NCI-H2107 treated with DMSO at 0.1 percent for 48 hours (cell line): Measurements from ENCODE around the gene TTC3.

Experiments
- DNase-seq: peaks from one replicate; lab custom pipeline; 2025; ENCODE audit not compliant: unreplicated experiment; lab: John Stamatoyannopoulos, UW

TTC3 gene

DNA sequence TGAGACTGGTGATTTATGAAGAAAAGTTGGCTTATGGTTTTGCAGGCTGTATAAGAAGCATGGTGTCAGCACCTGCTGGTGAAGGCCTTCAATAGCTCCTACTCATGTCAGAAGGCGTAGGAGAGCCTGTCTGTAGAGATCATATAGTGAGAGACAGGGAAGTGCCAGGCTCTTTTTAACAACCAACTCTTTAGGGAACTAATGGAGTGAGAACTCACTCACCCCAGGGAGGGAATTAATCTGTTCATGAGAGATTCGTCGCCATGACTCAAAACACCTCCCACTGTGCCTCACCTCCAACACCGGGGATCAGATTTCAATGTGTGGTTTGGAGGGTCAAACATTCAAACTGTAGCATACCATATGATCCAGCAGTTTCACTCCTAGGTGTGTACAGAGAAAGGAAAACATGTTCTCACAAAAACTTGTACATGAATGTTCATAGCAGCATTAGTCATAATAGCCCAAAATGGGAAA is 72.6 kb downstream of the TTC3 start:
- DNase-seq: peak; percentile 87

DNA sequence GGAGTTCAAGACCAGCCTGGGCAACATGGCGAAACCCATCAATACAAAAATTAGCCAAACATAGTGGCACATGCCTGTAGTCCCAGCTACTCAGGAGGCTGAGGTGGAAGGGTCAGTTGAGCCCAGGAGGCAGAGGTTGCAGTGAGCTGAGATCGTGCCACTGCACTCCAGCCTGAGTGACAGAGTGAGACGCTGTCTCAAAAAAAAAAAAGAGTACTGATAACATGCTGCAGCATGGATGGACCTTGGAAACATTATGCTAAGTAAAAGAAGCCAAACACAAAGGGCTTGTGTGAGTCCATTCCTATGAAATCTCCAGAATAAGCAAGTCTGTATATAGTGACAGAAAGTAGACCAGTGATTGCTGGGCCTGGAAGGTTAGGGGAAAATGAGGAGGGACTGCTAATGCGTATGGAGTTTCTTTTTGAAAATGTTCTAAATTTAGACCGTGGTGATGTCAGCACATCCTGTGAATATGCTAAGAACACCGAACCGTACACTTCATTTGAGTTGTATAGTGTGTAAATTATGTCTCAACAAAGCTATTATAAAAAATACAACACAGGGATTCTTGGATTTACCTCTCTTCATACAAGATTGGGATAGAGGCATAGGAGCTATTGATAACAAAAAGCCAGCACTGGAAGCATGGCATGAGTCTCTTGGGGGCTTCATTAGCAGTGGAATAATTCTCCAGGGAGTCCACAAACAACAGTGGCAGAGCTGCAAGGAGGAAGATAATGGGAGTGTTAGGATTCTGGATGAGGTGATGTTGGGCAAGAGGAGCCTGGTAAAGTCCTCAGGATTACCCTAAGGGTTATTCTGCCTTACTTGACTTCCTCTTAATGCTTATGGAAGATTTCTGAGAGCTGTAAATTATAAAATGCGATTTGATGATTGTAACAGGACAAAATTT is 73.5 kb downstream of the TTC3 start:
- no peak for DNase-seq

DNA sequence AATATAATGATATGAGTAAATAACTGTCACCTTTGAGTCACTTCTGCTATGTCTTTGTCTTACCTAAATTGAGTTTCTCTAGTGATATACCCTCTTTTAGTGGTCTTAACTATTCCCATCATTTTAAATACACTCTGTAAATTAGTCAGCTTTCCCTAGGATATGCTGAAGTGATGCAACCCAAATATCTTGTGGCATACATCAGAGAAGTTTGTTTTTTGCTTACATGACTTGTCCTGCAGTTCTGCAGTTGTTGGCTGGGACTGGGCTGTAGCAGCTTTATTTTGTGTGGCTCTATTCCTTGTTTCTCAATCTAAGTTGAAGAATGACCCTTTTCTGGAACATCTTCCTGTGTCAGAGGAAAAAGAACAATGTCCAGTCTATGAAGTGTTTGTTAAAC is 76.4 kb downstream of the TTC3 start:
- no peak for DNase-seq

DNA sequence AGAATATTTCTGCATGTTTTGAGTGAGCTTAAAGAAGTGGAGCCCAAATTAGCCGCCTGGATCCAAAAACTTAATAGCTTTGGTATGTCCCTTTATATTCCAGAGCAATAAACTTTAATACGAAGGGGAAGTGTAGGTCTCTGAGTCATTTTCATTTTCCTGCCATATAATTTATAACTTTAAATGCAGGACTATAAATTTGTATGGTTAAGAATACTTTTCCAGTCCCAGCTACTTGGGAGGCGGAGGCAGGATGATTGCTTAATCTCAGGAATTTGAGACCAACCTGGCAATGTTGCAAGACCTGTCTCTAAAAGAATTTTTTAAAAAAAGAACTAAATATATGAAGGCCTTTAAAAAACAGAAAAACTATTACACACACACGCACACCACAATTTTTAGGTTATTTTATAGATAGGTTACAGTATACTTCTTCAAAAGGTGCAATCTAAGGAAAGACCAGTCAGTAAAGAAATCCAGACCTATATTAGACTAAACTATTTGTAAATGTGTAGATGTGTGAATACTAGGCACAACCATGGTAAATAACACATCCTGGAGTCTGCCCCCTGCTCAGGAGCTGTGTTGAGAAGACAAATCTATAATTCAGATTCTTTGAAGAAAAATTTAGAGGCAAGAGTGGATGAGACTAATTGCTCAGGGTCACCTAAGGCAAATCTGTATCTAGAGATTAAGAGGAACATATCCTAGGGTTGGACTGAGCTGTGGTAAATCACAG is 80.3 kb downstream of the TTC3 start:
- no peak for DNase-seq

DNA sequence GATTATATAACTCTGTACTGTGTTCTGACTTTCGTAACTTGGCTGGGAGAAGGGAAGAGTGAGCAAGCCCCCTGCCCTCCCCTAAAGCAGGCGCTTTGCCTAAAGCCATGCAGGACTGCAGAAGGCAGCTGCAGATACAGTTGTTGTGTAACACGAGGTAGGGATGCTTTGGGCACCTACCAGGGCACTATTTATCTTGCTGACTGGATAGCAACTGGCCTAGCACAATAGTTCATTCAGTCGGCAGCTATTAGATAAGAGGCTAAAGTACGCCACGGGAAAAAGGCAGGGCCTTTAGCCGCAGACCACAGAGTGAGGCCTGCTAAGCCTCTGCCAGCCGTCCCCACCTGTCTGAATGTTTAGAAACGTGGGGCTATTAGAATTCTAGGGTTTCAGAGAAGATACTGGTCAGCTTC is 80.9 kb downstream of the TTC3 start:
- peak; percentile 53 for DNase-seq

DNA sequence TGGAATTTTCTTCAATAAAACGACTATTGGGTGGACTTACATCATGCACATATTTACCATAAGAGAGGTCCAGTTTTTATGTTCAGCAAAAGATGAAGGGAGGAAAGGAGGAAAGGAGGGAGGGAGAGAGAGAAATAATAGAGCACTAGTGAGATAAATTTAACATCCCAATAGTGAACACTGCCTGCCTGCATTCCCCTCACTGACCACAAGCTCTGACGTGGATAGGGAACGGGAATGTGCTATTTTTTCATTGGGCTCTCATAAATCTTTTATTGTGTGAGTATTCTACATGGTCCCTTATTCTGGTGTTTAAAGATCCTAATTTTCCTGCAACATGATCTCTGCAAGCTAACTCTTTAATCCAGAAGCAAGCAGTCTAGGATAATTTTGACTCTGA is 82.1 kb downstream of the TTC3 start:
- DNase-seq: no peak

DNA sequence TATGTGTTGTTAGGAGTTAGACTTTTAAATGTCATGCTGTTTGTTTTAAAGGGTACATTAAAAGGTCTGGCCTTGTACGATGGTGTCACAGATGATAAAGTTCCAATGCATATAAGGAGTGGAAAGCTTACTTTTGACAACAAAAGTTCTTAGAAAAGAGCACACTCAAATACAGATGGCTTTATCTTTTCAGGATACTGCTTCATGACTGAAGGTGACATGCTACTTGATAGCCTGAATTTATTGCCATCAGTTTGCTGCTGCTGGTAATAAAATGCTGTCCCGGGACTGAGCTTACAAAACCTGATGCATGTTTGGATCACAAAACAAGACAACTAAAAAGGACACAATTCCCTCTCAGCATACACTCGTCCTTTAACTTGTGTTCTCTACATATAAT is 84.9 kb downstream of the TTC3 start:
- DNase-seq: no peak

DNA sequence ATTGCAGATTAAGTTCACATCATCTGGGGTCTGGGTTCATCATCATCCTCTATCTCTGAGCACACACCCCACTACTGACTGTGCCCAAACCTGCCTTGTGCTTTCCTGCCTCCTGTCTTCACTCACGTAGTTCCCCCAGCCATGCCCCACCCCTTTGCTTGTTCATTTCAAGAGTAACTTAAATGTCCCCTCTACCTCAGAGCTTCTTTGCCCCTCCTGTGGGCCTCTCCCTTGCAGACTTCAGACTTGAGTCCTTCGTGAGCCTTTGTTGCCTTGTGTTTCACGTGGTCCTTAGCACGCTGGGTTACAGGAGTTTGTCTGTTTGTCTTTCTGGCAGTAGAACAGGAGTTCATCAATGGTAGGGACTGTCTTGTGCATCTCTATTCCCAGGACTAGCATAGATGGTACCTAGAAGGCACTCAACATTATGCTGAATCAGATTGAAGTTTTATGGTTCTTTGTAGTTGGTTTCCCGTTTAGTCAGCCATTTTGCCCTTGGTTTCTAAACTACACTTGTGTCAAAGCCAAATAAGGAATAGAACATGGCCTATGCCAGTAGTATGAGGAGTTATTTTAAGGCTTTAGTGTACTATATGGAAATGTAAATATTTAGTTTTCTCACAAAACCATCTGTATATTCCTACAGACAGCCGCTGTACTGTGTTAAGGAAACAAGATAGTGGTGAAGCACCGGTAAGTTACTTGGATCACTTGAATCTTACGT is 86.2 kb downstream of the TTC3 start:
- DNase-seq: no peak

DNA sequence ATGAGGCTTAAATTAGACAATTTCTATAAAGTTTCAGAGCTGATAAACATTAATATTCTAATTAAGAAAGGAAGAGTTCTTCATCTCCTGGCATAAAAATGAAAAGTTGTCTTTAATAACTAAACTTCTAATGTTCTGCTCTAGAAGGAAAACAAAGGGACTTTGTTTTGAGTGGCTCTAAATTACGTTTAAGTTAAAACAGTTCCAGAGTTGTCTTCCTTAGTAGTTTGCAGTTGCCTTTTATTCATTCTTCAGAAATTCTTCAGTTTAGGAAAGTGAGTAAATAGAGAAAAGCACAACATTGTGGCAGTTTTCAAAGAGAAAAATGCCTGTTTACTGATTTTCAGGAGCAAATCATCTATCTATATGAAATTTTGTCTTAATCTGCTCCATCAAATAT is 86.9 kb downstream of the TTC3 start:
- DNase-seq: no peak

DNA sequence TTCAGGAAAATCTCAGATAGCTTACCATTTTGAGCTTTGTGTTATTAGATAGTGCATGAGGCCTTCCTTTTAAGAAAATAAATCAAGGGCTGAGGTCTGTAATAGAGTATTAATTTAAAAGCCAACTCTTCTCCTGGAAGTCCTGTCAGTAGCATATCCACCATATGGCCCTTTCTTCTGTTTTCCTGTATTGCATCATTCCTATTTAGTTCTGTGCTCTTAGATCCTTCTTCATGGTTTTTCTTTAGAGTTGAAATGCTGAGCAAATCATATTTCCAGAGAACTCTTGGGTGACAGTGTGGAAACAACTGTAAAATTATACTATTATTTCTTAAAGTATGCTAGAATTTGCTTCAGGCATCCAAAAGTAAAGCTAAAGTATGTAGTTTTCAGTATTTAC is 91.7 kb downstream of the TTC3 start:
- DNase-seq: no peak

DNA sequence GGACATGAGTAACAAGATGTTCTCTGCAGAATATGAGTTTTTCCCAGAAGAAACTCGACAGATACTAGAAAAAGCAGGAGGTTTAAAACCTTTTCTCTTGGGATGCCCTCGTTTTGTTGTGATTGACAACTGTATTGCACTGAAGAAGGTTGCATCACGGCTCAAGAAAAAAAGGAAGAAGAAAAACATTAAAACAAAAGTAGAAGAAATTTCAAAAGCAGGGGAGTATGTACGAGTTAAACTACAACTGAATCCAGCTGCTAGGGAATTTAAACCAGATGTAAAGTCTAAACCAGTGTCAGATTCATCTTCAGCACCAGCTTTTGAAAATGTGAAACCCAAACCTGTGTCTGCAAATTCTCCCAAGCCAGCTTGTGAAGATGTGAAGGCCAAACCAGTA is 92.5 kb downstream of the TTC3 start:
- DNase-seq: no peak

DNA sequence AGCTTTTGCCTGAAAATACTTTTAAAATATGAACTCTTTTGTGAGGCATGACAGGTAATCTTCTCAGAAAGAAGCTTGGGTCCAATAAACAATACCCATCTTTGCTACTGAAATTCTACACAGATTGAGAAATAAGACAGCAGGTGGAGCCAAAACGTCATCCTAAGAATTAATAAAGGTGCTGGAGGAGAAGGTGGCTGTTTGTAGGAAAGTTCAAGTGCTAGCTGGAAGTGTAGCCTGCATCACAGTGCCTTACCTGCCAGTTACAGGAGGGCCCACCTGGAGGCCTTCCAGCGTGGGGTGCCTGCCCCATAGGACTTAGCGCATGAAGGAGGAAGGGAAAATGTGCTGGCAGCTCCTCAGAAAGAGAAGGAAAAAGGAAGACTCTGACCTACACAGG is 93.7 kb downstream of the TTC3 start:
- DNase-seq: peak; percentile 25

DNA sequence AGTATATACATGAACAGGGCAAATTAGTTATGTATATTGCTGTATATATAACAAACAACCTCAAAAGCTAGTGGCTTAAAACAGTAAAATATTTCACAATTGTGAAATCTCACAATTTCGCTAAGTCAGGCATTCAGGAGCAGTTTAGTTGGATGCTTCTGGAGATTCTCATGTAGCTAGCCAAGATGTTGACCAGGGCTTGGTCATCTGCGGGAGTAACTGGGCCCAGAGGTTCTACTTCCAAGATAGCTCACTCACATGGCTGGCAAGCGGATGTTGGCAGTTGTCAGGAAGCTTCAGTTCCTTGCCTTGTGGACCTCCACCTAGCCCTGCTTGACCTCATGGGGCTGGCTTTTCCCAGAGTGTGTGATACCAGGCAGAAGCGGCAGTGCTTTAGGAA is 95.6 kb downstream of the TTC3 start:
- no peak for DNase-seq

DNA sequence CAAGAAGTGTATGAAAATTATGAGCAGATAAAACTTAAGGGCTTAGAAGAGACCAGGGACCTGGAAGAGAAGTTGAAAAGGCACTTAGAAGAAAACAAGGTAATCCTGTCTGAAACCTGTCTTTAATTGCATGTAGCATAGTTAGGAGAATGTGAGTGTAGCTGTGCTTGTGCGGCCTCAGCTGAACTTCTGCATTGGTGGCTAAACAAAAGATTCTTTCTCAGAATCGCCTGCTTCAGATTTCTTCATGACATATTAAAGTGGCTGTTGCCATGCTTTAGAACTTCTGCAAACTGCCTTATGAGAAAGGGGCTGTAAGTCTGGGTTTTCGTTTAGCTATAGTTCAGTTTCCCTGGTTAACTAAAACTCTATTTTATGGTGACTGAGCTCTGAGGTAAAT is 99.6 kb downstream of the TTC3 start:
- no peak for DNase-seq

DNA sequence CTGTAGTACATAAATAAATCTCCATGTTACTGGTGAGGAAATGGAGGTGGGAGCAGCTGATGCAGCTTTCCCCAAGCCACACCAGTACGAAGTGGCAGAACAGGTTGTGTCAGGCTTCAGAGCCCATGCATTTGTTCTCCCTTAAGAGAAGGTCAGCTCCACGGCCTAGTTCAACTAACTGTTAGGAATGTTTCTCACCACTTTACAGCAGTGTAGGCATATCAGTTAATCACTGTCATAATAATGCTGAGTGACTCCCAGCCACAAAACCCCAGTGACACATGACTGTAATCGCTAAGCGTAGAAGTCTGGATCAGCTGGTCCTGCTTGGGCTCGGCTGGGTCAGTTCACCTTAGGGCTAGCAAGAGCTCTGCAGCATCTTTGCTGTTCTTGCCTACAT is 103.7 kb downstream of the TTC3 start:
- no peak for DNase-seq

DNA sequence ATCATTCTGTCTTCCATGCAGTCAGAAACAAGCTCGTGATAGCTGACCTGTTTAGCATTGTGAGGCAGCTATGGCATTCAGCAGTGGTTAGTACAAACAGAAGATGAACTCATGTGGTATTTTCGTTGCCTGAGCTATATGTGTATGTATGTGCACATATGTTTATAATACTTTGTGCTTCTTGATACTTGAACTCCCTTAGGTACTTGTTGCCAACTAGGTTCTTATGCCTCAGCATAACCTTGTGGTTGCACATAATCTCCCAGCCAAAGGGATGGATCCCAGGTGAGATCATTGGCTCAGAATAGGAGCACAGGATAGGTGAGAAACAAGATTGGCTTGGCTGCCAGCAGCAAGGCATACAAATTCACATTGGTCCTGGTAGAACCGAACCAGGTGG is 108.0 kb downstream of the TTC3 start:
- no peak for DNase-seq

DNA sequence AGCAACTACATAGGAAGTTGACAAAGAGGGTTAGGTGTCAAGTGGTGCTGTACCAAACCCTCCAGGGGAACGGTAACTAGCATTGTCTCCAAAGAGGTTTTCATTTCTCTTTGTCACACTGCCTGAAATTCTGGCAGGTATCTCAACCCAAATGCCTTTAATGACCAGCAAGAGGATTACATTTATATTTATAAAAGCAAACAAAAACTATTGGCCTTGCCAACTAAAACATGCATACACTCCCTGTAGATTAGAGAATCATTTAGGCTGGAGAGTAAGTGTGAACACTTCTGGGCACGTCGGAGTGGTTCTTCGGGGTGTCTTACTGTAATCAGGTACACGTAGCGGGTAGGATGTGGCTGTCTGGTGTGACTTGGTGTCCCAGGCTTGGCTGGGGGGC is 109.2 kb downstream of the TTC3 start:
- DNase-seq: no peak

DNA sequence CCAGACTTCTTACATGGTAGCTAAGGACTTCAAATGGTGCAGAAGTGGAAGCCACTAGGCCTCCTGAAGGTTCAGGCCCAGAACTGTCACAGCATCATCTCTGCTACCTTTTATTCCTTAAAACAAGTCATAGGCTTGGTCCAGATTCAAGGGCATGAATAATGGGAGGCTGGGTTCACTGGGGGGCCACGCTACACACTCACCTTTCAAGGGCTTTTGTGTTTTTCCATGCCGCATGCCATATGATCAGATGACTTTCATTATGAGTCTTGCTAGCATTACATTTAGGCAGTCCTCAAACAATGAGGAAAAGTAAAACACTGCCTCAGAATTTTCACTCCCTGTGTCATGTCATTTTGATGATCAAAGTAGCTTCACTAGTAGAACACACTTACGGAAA is 110.7 kb downstream of the TTC3 start:
- DNase-seq: no peak

DNA sequence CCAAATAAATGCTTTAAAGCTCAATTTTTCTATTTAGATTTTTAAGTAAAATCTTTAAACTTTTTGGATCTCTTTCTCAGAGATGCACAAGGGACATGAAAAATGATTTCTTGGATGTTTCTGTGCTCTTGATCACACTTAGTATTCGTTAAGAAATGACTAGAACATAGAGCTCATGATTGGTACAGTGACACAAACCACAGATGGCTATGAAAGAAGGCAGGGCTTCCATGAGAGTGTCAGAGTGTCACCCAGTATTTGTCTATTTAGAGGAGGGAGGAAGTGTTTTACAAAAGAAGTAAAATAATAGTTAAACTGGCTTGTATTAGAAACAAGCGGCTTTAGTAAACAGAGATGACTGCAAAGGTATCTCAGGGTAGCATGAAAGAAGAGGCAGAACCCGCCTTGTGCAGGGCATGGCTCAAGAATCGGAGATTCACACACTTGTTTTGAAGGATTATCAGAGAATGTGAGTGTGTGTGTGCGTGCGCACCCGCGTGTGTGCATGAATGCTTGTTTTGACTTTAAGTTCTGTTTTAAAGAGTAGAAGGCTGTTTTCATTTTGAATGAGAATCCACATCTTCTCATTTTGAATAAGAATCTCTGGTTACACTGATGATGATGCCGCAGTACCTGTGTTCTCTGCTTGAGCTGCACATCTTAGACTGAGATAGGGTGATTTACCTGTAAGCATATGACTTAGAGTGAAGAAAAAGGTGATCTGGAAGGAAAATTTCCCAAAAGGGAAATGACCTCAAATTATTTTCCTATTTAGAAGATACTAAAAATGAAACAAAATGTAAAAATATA is 111.9 kb downstream of the TTC3 start:
- no peak for DNase-seq

DNA sequence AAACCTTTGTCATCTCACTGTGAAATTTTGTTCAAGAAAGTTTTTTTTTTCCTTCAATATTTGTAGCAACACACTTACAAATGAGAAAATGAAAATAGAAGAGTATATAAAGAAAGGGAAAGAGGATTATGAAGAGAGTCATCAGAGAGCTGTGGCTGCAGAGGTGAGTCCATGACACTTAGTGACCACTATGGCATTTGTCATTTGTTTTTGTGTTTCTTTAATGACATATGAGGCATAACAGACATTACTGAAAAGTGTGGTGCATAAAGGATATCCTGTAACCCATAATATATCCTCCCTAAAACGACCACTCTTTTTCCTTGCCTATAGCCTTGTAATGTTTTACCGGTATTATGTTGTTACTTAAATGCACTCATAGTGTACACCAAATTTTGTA is 113.9 kb downstream of the TTC3 start:
- no peak for DNase-seq

DNA sequence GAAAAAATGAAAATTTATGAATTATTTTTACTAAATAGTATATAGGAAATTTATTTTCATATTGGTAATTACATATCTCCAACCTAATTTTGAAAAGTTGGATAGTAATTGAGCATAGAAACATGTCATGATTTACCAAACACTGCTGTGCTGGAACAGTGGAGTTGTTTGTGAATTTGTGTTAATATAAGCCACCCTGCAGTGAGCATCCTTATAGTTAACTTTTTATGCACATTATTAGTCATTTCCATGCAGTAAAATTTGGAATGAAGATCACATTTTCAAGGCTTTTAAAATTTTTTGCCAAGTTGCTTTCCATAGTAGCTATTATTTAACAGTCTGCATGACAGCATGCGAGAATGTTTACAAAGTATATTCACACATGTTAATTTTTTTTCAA is 115.8 kb downstream of the TTC3 start:
- no peak for DNase-seq
